H1 (cell line): ENCODE data around the gene RNF149. TPM values are rescaled to one million over a fixed set of nuclear protein-coding genes. Genes with fewer than 3 reads are reported as not detected.
A peak's percentile ranks its signal among the peaks of the same experiment; 100 is the strongest.

ENCODE experiments used
- CTCF ChIA-PET: fragments of 300-600 bp; sonication (Branson Sonifier 250); formaldehyde crosslinking; loops from one replicate; lab custom pipeline; 2021; ENCODE audit not compliant: partially characterized antibody; lab: Charles Lee
- POLR2A ChIA-PET: fragments of 300-600 bp; sonication (Branson Sonifier 250); formaldehyde crosslinking; loops from one replicate; lab custom pipeline; 2021; ENCODE audit warnings: inconsistent platforms; ENCODE audit not compliant: partially characterized antibody; lab: Charles Lee
- DNase-seq, 2 experiments: peaks; one replicate each; pipeline versions ENCODE4 v3.0.0 to v3.0.0-alpha.2; 2010 to 2022; ENCODE audit warnings: low spot score in 2 of 2, low read depth in 1 of 2, mixed read lengths in 1 of 2
- FAIRE-seq: peaks from 2 replicates; lab custom pipeline; 2011; peaks lifted over from hg19 to GRCh38; lab: Jason Lieb, UNC
- H2AFZ ChIP-seq: 2 replicates; pipeline ENCODE4 v1.8.1; 2012; ENCODE audit warnings: low read length, inconsistent platforms
- H2AK5ac ChIP-seq: 2 replicates; pipeline ENCODE4 v1.6.1; 2013; ENCODE audit warnings: low read depth, low read length
- H2BK120ac ChIP-seq: replicated peaks from 2 replicates; pipeline ENCODE3; 2013; ENCODE audit warnings: low read depth, low read length, inconsistent platforms
- H2BK12ac ChIP-seq: 2 replicates; pipeline ENCODE4 v1.6.1; 2013; ENCODE audit warnings: low read depth, low read length
- H2BK15ac ChIP-seq: 2 replicates; pipeline ENCODE4 v1.6.1; 2013; ENCODE audit warnings: low read length
- H2BK20ac ChIP-seq: 2 replicates; pipeline ENCODE4 v1.6.1; 2013; ENCODE audit warnings: low read length
- H2BK5ac ChIP-seq: 2 replicates; pipeline ENCODE4 v1.6.1; 2013; ENCODE audit warnings: low read depth, low read length
- H3K14ac ChIP-seq: 2 replicates; pipeline ENCODE4 v1.6.1; 2013; ENCODE audit warnings: inconsistent platforms; ENCODE audit not compliant: insufficient read length
- H3K18ac ChIP-seq: 2 replicates; pipeline ENCODE4 v1.6.1; 2013; ENCODE audit warnings: low read length; ENCODE audit errors: extremely low read depth
- H3K23ac ChIP-seq: 2 replicates; pipeline ENCODE4 v1.6.1; 2013; ENCODE audit warnings: inconsistent platforms; ENCODE audit not compliant: insufficient read length
- H3K23me2 ChIP-seq: 2 replicates; pipeline ENCODE4 v1.6.1; 2013; ENCODE audit warnings: low read depth, low read length
- H3K27ac ChIP-seq: 2 replicates; pipeline ENCODE4 v1.6.1; 2011; ENCODE audit warnings: low read depth, low read length, inconsistent platforms
- H3K27me3 ChIP-seq, 4 experiments: replicated peaks in 1 of 4; 1 replicate in 1 of 4; 2 replicates in 3 of 4; pipeline versions ENCODE4 v1.6.1 to v1.8.1; 2011 to 2013; ENCODE audit warnings: low read length in 3 of 4, mild to moderate bottlenecking in 3 of 4, inconsistent platforms in 2 of 4, mixed read lengths in 2 of 4, moderate library complexity in 1 of 4; ENCODE audit not compliant: control insufficient read depth in 3 of 4, insufficient read depth in 3 of 4; ENCODE audit errors: extremely low read depth in 1 of 4
- H3K36me3 ChIP-seq, 4 experiments: 2 replicates each; pipeline versions ENCODE4 v1.6.1 to v1.8.1; 2011 to 2013; ENCODE audit warnings: mild to moderate bottlenecking in 4 of 4, low read length in 3 of 4, moderate library complexity in 2 of 4, control low read depth in 1 of 4, inconsistent platforms in 1 of 4; ENCODE audit not compliant: insufficient read depth in 4 of 4, control insufficient read depth in 2 of 4
- H3K4ac ChIP-seq: replicated peaks from 2 replicates; pipeline ENCODE3; 2013; ENCODE audit warnings: low read length, low read depth, mixed read lengths, inconsistent platforms; ENCODE audit not compliant: insufficient read length
- H3K4me1 ChIP-seq, 4 experiments: replicated peaks in 1 of 4; 1 replicate in 1 of 4; 2 replicates in 3 of 4; pipeline versions ENCODE4 v1.6.1 to v1.8.1; 2011 to 2013; ENCODE audit warnings: low read length in 3 of 4, inconsistent platforms in 2 of 4, mixed read lengths in 1 of 4; ENCODE audit not compliant: insufficient read depth in 4 of 4, control insufficient read depth in 3 of 4
- H3K4me2 ChIP-seq, 2 experiments: 2 replicates each; pipeline versions ENCODE4 v1.6.1 to v1.8.1; 2011 to 2013; ENCODE audit warnings: low read depth in 2 of 2, low read length in 2 of 2, control low read depth in 1 of 2, inconsistent platforms in 1 of 2, mild to moderate bottlenecking in 1 of 2; ENCODE audit not compliant: insufficient read depth in 1 of 2
- H3K4me3 ChIP-seq, 4 experiments: fragments of 200-600, 300-600 bp in 1 of 4; sonication (generic), shearing (Covaris generic), sonication (Bioruptor Twin) in 1 of 4; 2 replicates each; pipeline versions ENCODE4 v1.5.1 to v1.8.1; 2011 to 2016; ENCODE audit warnings: low read length in 4 of 4, low read depth in 3 of 4, control low read depth in 2 of 4, inconsistent platforms in 2 of 4, mild to moderate bottlenecking in 2 of 4, mixed read lengths in 1 of 4, moderate library complexity in 1 of 4; ENCODE audit not compliant: insufficient read depth in 2 of 4; ENCODE audit errors: extremely low read depth in 1 of 4
- H3K56ac ChIP-seq: replicated peaks from 2 replicates; pipeline ENCODE3; 2013; ENCODE audit warnings: low read depth, mild to moderate bottlenecking, mixed read lengths, low read length, inconsistent platforms; ENCODE audit not compliant: insufficient read length
- H3K79me1 ChIP-seq: 2 replicates; pipeline ENCODE4 v1.6.1; 2013; ENCODE audit warnings: low read depth, low read length, control low read depth
- H3K79me2 ChIP-seq, 2 experiments: 2 replicates each; pipeline versions ENCODE4 v1.6.1 to v1.8.1; 2012 to 2013; ENCODE audit warnings: low read length in 2 of 2, mild to moderate bottlenecking in 2 of 2, inconsistent platforms in 1 of 2; ENCODE audit not compliant: insufficient read depth in 2 of 2, control insufficient read depth in 1 of 2
- H3K9ac ChIP-seq, 4 experiments: replicated peaks in 1 of 4; 1 replicate in 1 of 4; 2 replicates in 3 of 4; pipeline versions ENCODE4 v1.6.1 to v1.8.1; 2011 to 2013; ENCODE audit warnings: low read depth in 3 of 4, low read length in 3 of 4, control low read depth in 2 of 4, mild to moderate bottlenecking in 2 of 4, moderate library complexity in 2 of 4, inconsistent platforms in 1 of 4; ENCODE audit errors: extremely low read depth in 1 of 4
- H3K9me3 ChIP-seq, 2 experiments: 2 replicates each; pipeline versions ENCODE4 v1.6.1 to v1.8.1; 2012 to 2013; ENCODE audit warnings: mild to moderate bottlenecking in 2 of 2, moderate library complexity in 2 of 2, control low read depth in 1 of 2, inconsistent platforms in 1 of 2, low read depth in 1 of 2, low read length in 1 of 2, mixed read lengths in 1 of 2; ENCODE audit not compliant: insufficient read depth in 2 of 2
- H4K20me1 ChIP-seq, 2 experiments: replicated peaks in 1 of 2; 2 replicates each; pipeline versions ENCODE3 to v1.8.1; 2011 to 2013; ENCODE audit warnings: inconsistent platforms in 2 of 2, low read length in 2 of 2, mild to moderate bottlenecking in 1 of 2; ENCODE audit not compliant: insufficient read depth in 2 of 2, control insufficient read depth in 1 of 2
- H4K5ac ChIP-seq: 2 replicates; pipeline ENCODE4 v1.6.1; 2013; ENCODE audit warnings: low read length, low read depth, mixed read lengths, inconsistent platforms; ENCODE audit not compliant: insufficient read length
- H4K8ac ChIP-seq: 2 replicates; pipeline ENCODE4 v1.8.0; 2013; ENCODE audit warnings: mild to moderate bottlenecking, moderate library complexity, low read length, inconsistent platforms; ENCODE audit not compliant: insufficient read depth; ENCODE audit errors: extremely low read depth
- H4K91ac ChIP-seq: replicated peaks from 2 replicates; pipeline ENCODE3; 2013; ENCODE audit warnings: low read length, mixed read lengths, inconsistent platforms; ENCODE audit not compliant: insufficient read length
- CBX5 ChIP-seq: fragments of 300-800, 300-1000 bp; sonication (generic); IDR thresholded peaks from 2 replicates; pipeline ENCODE4 v1.7.1; 2016; ENCODE audit warnings: antibody characterized with exemption, low read length, low read depth
- NANOG ChIP-seq: IDR thresholded peaks from 2 replicates; pipeline ENCODE4 v1.6.1; 2011; ENCODE audit warnings: low read length, low read depth, mild to moderate bottlenecking, inconsistent platforms; ENCODE audit not compliant: insufficient read depth, poor library complexity, severe bottlenecking
- POLR2A ChIP-seq, 2 experiments: IDR thresholded peaks; 1 replicate in 1 of 2; 2 replicates in 1 of 2; pipeline ENCODE4 v1.6.1; 2011; ENCODE audit warnings: low read depth in 2 of 2, low read length in 2 of 2, mild to moderate bottlenecking in 2 of 2; ENCODE audit errors: control extremely low read depth in 1 of 2
- POU5F1 ChIP-seq: IDR thresholded peaks from 2 replicates; pipeline ENCODE4 v1.6.1; 2011; ENCODE audit warnings: low read depth, mild to moderate bottlenecking, low read length, moderate library complexity
- polyA plus RNA-seq, 7 experiments: library from polyadenylated mRNA; depleted of rRNA in 3 of 7; stranded (reverse) in 5 of 7; unstranded in 2 of 7; fragments of >200 nt in 5 of 7; fragments of 200-250 nt in 2 of 7; gene quantifications; 1 replicate in 5 of 7; 2 replicates in 1 of 7; 4 replicates in 1 of 7; pipeline versions ENCODE4 v1.2.1 to v1.2.3, GENCODE V29; 2011 to 2013; ENCODE audit warnings: missing spikeins in 2 of 7, mixed read lengths in 2 of 7
- total RNA-seq: library from RNA; stranded (reverse); fragmentation: NEBNext Ultra II Directional; extraction: Animal tissue kit (Norgen Biotek cat#: 25700); gene quantifications from 2 replicates; pipeline ENCODE4 v1.2.1, GENCODE V29; 2021

RNF149 gene
- total and polyA plus RNA-seq, 2 of the 8 experiments (the other 6 are each of a cell fraction or from before 2014, with no cell fraction given), result 16.6 to 28.2 TPM

DNA sequence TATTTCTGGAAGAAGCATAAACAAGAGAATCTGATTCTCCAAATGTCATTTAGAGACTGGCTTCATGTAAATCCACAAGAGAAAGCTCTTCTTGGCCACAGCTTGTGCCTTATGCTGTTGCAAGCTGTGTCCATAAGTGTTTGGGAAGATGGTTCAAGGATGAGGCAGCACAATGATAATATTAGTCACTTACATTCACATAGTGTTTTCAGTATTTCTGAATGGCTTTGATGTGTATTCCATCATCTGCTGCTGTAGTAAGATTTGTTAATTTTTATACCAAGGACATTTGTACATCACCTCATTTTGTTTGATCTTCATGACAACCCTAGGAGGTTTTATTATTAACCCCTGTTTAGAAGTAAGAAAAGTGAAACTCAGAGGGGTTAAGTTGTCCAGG is 48.9 kb upstream of the RNF149 start:
- FAIRE-seq (no peak), DNase-seq (no peak)
- Histone ChIP-seq H2BK120ac (no peak overlapping the region), H3K36me3 (no peaks in the 10 kb centered on the region), H3K27me3 (no peaks in the 10 kb centered on the region), H2BK20ac (no peak overlapping the region), H2AK5ac (no peak overlapping the region), H3K9me3 (no peaks in the 10 kb centered on the region), H3K79me2 (no peaks in the 10 kb centered on the region), H2BK12ac (no peak overlapping the region), H3K4me2 (no peak overlapping the region), H3K27ac (no peak overlapping the region), H3K14ac (no peak overlapping the region), H3K56ac (no peak overlapping the region), H4K8ac (0 out of 2 replicates have a peak overlapping the region, but pooled peaks have one; percentile 40), H3K18ac (no peak overlapping the region), H3K4ac (no peak overlapping the region), H4K91ac (no peak overlapping the region), H3K79me1 (no peaks in the 10 kb centered on the region), H3K23ac (no peak overlapping the region), H3K4me3 (no peak overlapping the region), H2BK5ac (no peak overlapping the region), H3K9ac (no peak overlapping the region), H3K4me1 (peaks cover 2 to 11% (median 3%) of the 10 kb centered on the region in 4 experiments; a peak in 6 of 7 replicates), H3K23me2 (no peaks in the 10 kb centered on the region), H2AFZ (no peak overlapping the region), H4K5ac (no peak overlapping the region), H4K20me1 (no peaks in the 10 kb centered on the region), H2BK15ac (no peak overlapping the region)
- no peak for TF ChIP-seq NANOG
- TF ChIP-seq POU5F1, result no peak
- TF ChIP-seq POLR2A (IDR thresholded peaks at IDR 0.05; ENCODE audit: control extremely low read depth in 1 of 2, low read depth in 2 of 2, low read length in 2 of 2), result no peak
- no peak for TF ChIP-seq CBX5
- CTCF ChIA-PET, result interaction anchor here (0.6 to 2.5 kb wide), 5 partner anchors 15 to 771 kb away, joined by 3 to 14 read pairs (median 4); no protein-coding TSS in a partner anchor
- POLR2A ChIA-PET, result interaction anchor here (0.6 kb wide), 1 partner anchor 94 kb away, joined by 3 read pairs; no protein-coding TSS in a partner anchor
